ENCODE measurements around the gene FBXL7.

Gene FBXL7

GRCh38 chr5:15554542-15554941 is 54.6 kb downstream of the FBXL7 start:
- Histone ChIP-seq H3K9me3 (no peaks in the 10 kb centered on the region), H3K9ac (no peak overlapping the region), H3K4me2 (no peak overlapping the region), H3K27me3 (no peaks in the 10 kb centered on the region), H3K27ac (no peak overlapping the region), H3K36me3 (no peaks in the 10 kb centered on the region), H3K4me3 (no peak overlapping the region), H4K20me1 (no peaks in the 10 kb centered on the region), H3K4me1 (no peaks in the 10 kb centered on the region)
- TF ChIP-seq Cebpa-rat (IDR thresholded peaks at IDR 0.05): no peak

- Histone ChIP-seq H3K27ac (no peak overlapping the region), H3K4me2 (no peak overlapping the region), H3K36me3 (no peaks in the 10 kb centered on the region), H3K27me3 (no peaks in the 10 kb centered on the region), H4K20me1 (no peaks in the 10 kb centered on the region), H3K4me1 (no peaks in the 10 kb centered on the region), H3K4me3 (no peak overlapping the region), H3K9me3 (no peaks in the 10 kb centered on the region), H3K9ac (no peak overlapping the region)
- TF ChIP-seq Cebpa-rat (IDR thresholded peaks at IDR 0.05): no peak
Measured at GRCh38 chr5:15555176-15555575, 55.2 kb downstream of the FBXL7 start.

GRCh38 chr5:15558240-15558639 is 58.3 kb downstream of the FBXL7 start:
- TF ChIP-seq Cebpa-rat (IDR thresholded peaks at IDR 0.05): no peak
- no peaks in the 10 kb centered on the region for H4K20me1 ChIP-seq
- H3K4me3 ChIP-seq: no peak overlapping the region

GRCh38 chr5:15558681-15559080 is 58.7 kb downstream of the FBXL7 start:
- Histone ChIP-seq H3K4me1 (no peaks in the 10 kb centered on the region), H3K36me3 (no peaks in the 10 kb centered on the region), H3K27me3 (no peaks in the 10 kb centered on the region), H3K4me2 (no peak overlapping the region), H3K9ac (no peak overlapping the region), H3K27ac (no peak overlapping the region), H3K4me3 (no peak overlapping the region), H4K20me1 (no peaks in the 10 kb centered on the region), H3K9me3 (no peaks in the 10 kb centered on the region)
- TF ChIP-seq Cebpa-rat (IDR thresholded peaks at IDR 0.05): no peak

More at GRCh38 chr5:15558240-15558639, 58.3 kb downstream of the FBXL7 start:
- Histone ChIP-seq H3K27ac (no peak overlapping the region), H3K9me3 (no peaks in the 10 kb centered on the region), H3K36me3 (no peaks in the 10 kb centered on the region), H3K9ac (no peak overlapping the region), H3K4me1 (no peaks in the 10 kb centered on the region), H3K4me2 (no peak overlapping the region), H3K27me3 (no peaks in the 10 kb centered on the region)

GRCh38 chr5:15560421-15560820 is 60.4 kb downstream of the FBXL7 start:
- Histone ChIP-seq H3K4me2 (no peak overlapping the region), H3K27me3 (no peaks in the 10 kb centered on the region), H3K27ac (no peak overlapping the region), H3K9ac (no peak overlapping the region), H3K9me3 (no peaks in the 10 kb centered on the region), H4K20me1 (no peaks in the 10 kb centered on the region), H3K36me3 (no peaks in the 10 kb centered on the region), H3K4me3 (no peak overlapping the region), H3K4me1 (no peaks in the 10 kb centered on the region)
- TF ChIP-seq Cebpa-rat (IDR thresholded peaks at IDR 0.05): no peak

- Histone ChIP-seq H3K9me3 (no peaks in the 10 kb centered on the region), H3K4me2 (no peak overlapping the region), H3K36me3 (no peaks in the 10 kb centered on the region), H3K9ac (no peak overlapping the region), H3K27ac (no peak overlapping the region), H3K4me3 (no peak overlapping the region), H3K4me1 (no peaks in the 10 kb centered on the region), H3K27me3 (no peaks in the 10 kb centered on the region), H4K20me1 (no peaks in the 10 kb centered on the region)
- TF ChIP-seq Cebpa-rat (IDR thresholded peaks at IDR 0.05): no peak
Measured at GRCh38 chr5:15564523-15564922, 64.5 kb downstream of the FBXL7 start.

- Histone ChIP-seq H3K4me3 (no peak overlapping the region), H3K9me3 (no peaks in the 10 kb centered on the region)
Measured at GRCh38 chr5:15564957-15565356, 65.0 kb downstream of the FBXL7 start.

GRCh38 chr5:15566306-15566705 is 66.3 kb downstream of the FBXL7 start:
- Histone ChIP-seq H3K4me1 (no peaks in the 10 kb centered on the region), H3K9ac (no peak overlapping the region), H3K27ac (no peak overlapping the region), H3K9me3 (no peaks in the 10 kb centered on the region), H4K20me1 (no peaks in the 10 kb centered on the region), H3K4me2 (no peak overlapping the region), H3K36me3 (no peaks in the 10 kb centered on the region), H3K27me3 (no peaks in the 10 kb centered on the region), H3K4me3 (no peak overlapping the region)
- no peak for TF ChIP-seq Cebpa-rat (IDR thresholded peaks at IDR 0.05)

More at GRCh38 chr5:15564957-15565356, 65.0 kb downstream of the FBXL7 start:
- H3K27ac ChIP-seq: no peak overlapping the region
- no peak overlapping the region for H3K4me2 ChIP-seq
- no peaks in the 10 kb centered on the region for H3K36me3 ChIP-seq
- H3K4me1 ChIP-seq: no peaks in the 10 kb centered on the region
- H3K27me3 ChIP-seq: no peaks in the 10 kb centered on the region
- no peak for TF ChIP-seq Cebpa-rat (IDR thresholded peaks at IDR 0.05)
- H3K9ac ChIP-seq: no peak overlapping the region
- H4K20me1 ChIP-seq: no peaks in the 10 kb centered on the region

- H4K20me1 ChIP-seq: no peaks in the 10 kb centered on the region
- H3K4me3 ChIP-seq: no peak overlapping the region
- no peak overlapping the region for H3K4me2 ChIP-seq
- no peaks in the 10 kb centered on the region for H3K27me3 ChIP-seq
- no peaks in the 10 kb centered on the region for H3K36me3 ChIP-seq
- no peak overlapping the region for H3K27ac ChIP-seq
- H3K9ac ChIP-seq: no peak overlapping the region
- H3K4me1 ChIP-seq: no peaks in the 10 kb centered on the region
- H3K9me3 ChIP-seq: no peaks in the 10 kb centered on the region
- no peak for TF ChIP-seq Cebpa-rat (IDR thresholded peaks at IDR 0.05)
Measured at GRCh38 chr5:15566789-15567188, 66.8 kb downstream of the FBXL7 start.

- no peak overlapping the region for H3K4me3 ChIP-seq
- no peak for TF ChIP-seq Cebpa-rat (IDR thresholded peaks at IDR 0.05)
- no peak overlapping the region for H3K4me2 ChIP-seq
- H3K9ac ChIP-seq: no peak overlapping the region
- H4K20me1 ChIP-seq: no peaks in the 10 kb centered on the region
- no peaks in the 10 kb centered on the region for H3K36me3 ChIP-seq
- H3K27me3 ChIP-seq: no peaks in the 10 kb centered on the region
- no peaks in the 10 kb centered on the region for H3K9me3 ChIP-seq
- H3K4me1 ChIP-seq: no peaks in the 10 kb centered on the region
- H3K27ac ChIP-seq: no peak overlapping the region
Measured at GRCh38 chr5:15570491-15570890, 70.5 kb downstream of the FBXL7 start.

GRCh38 chr5:15571081-15571480 is 71.1 kb downstream of the FBXL7 start:
- TF ChIP-seq Cebpa-rat (IDR thresholded peaks at IDR 0.05): no peak
- H3K27ac ChIP-seq: no peak overlapping the region
- no peak overlapping the region for H3K9ac ChIP-seq
- H4K20me1 ChIP-seq: no peaks in the 10 kb centered on the region
- no peaks in the 10 kb centered on the region for H3K4me1 ChIP-seq
- H3K4me2 ChIP-seq: no peak overlapping the region
- no peaks in the 10 kb centered on the region for H3K27me3 ChIP-seq
- no peaks in the 10 kb centered on the region for H3K9me3 ChIP-seq
- no peaks in the 10 kb centered on the region for H3K36me3 ChIP-seq
- no peak overlapping the region for H3K4me3 ChIP-seq
